DND-41 (cell line): ENCODE results near the gene SETD6.

ENCODE experiments used
- CTCF ChIP-seq: IDR thresholded peaks from 2 replicates; pipeline ENCODE4 v1.5.1; 2012; ENCODE audit warnings: borderline replicate concordance, low read length, moderate library complexity, mild to moderate bottlenecking; ENCODE audit not compliant: poor library complexity, severe bottlenecking; ENCODE audit errors: extremely low read depth
- EZH2 ChIP-seq: IDR thresholded peaks from 3 replicates; pipeline ENCODE4 v1.6.1; 2012; ENCODE audit warnings: borderline replicate concordance, low read depth, mild to moderate bottlenecking, moderate library complexity, low read length, inconsistent platforms; ENCODE audit not compliant: severe bottlenecking

- TF ChIP-seq CTCF = no peak
- TF ChIP-seq EZH2 = no peak
Measured at GRCh38 chr16:58515125-58515870, at the start of gene SETD6.
